B cell (primary cell): ENCODE data around the gene E2F7. TPM values are rescaled to one million over a fixed set of nuclear protein-coding genes. Genes with fewer than 3 reads are reported as not detected.

Source experiments
- ATAC-seq: fragments of 200-7000 bp; cut with Tn5 transposase; one replicate; pipeline ENCODE4 v1.10.0; 2021; ENCODE audit warnings: low read depth, mild to moderate bottlenecking, moderate number of reproducible peaks, moderate library complexity
- CTCF ChIA-PET: fragments of 350-600 bp; sonication (Branson Sonifier 250); formaldehyde crosslinking; loops from one replicate; lab custom pipeline; 2021; ENCODE audit warnings: antibody characterized with exemption, inconsistent platforms; lab: Charles Lee
- POLR2A ChIA-PET: fragments of 350-600 bp; sonication (Branson Sonifier 250); formaldehyde crosslinking; loops from one replicate; lab custom pipeline; 2021; ENCODE audit warnings: antibody characterized with exemption; lab: Charles Lee
- DNase-seq: peaks from one replicate; pipeline ENCODE4 v3.0.0; 2013
- H2AFZ ChIP-seq: 2 replicates; pipeline ENCODE4 v1.6.1; 2012; ENCODE audit warnings: mild to moderate bottlenecking, low read depth, low read length; ENCODE audit not compliant: insufficient read depth, poor library complexity, severe bottlenecking
- H3K27ac ChIP-seq, 2 donors: 1 replicate in 1 of 2; 2 replicates in 1 of 2; pipeline ENCODE4 v1.5.1; 2012 to 2013; ENCODE audit warnings: low read length in 2 of 2, mild to moderate bottlenecking in 2 of 2, moderate library complexity in 1 of 2
- H3K27me3 ChIP-seq, 4 experiments: fragments of 200-600 bp in 1 of 4; sonication (generic) in 1 of 4; replicated peaks in 1 of 4; 1 replicate in 2 of 4; 2 replicates in 2 of 4; pipeline versions ENCODE4 v1.6.1 to v1.7.0; 2013 to 2016; ENCODE audit warnings: low read length in 3 of 4, mild to moderate bottlenecking in 2 of 4, mixed read lengths in 1 of 4, moderate library complexity in 1 of 4; ENCODE audit not compliant: insufficient read depth in 4 of 4, control insufficient read depth in 3 of 4; ENCODE audit errors: control extremely low read depth in 1 of 4
- H3K36me3 ChIP-seq, 2 experiments: replicated peaks in 1 of 2; 1 replicate in 1 of 2; 2 replicates in 1 of 2; pipeline versions ENCODE4 v1.6.1 to v1.7.1; 2013; ENCODE audit warnings: low read length in 1 of 2; ENCODE audit not compliant: insufficient read depth in 2 of 2, control insufficient read depth in 1 of 2; ENCODE audit errors: control extremely low read depth in 1 of 2, extremely low read depth in 1 of 2
- H3K4me1 ChIP-seq, 2 donors: fragments of 200-600 bp in 1 of 2; sonication (generic) in 1 of 2; 1 replicate in 1 of 2; 2 replicates in 1 of 2; pipeline versions ENCODE4 v1.5.1 to v1.6.1; 2013 to 2017; ENCODE audit warnings: low read length in 2 of 2; ENCODE audit not compliant: control insufficient read depth in 2 of 2, insufficient read depth in 2 of 2
- H3K4me2 ChIP-seq: replicated peaks from 2 replicates; pipeline ENCODE3; 2012; ENCODE audit warnings: mild to moderate bottlenecking, low read depth, low read length; ENCODE audit not compliant: poor library complexity, severe bottlenecking
- H3K4me3 ChIP-seq, 5 experiments: fragments of 200-600 bp in 1 of 5; sonication (generic) in 1 of 5; 1 replicate in 3 of 5; 2 replicates in 2 of 5; pipeline versions ENCODE4 v1.5.1 to v1.7.0; 2011 to 2016; ENCODE audit warnings: low read length in 4 of 5, mild to moderate bottlenecking in 4 of 5, low read depth in 2 of 5, control low read depth in 1 of 5, moderate library complexity in 1 of 5; ENCODE audit not compliant: insufficient read depth in 1 of 5; ENCODE audit errors: control extremely low read depth in 1 of 5, extremely low read depth in 1 of 5
- H3K79me2 ChIP-seq: fragments of 200-600 bp; sonication (generic); one replicate; pipeline ENCODE4 v1.6.0; 2016; ENCODE audit warnings: low read length; ENCODE audit not compliant: control insufficient read depth, insufficient read depth
- H3K9ac ChIP-seq: fragments of 200-600 bp; sonication (generic); 2 replicates; pipeline ENCODE4 v1.6.1; 2017; ENCODE audit warnings: mild to moderate bottlenecking, low read length, moderate library complexity
- H3K9me3 ChIP-seq, 3 donors: one replicate each; pipeline versions ENCODE4 v1.6.1 to v1.7.1; 2013; ENCODE audit warnings: low read length in 2 of 3; ENCODE audit not compliant: control insufficient read depth in 2 of 3, insufficient read depth in 1 of 3; ENCODE audit errors: control extremely low read depth in 1 of 3
- H4K20me1 ChIP-seq: 2 replicates; pipeline ENCODE4 v1.6.0; 2012; ENCODE audit warnings: mild to moderate bottlenecking, low read length; ENCODE audit not compliant: insufficient read depth, control insufficient read depth, poor library complexity, severe bottlenecking
- H3K27ac Mint-ChIP-seq: one replicate; pipeline ENCODE4 v1.8.0; 2021; ENCODE audit warnings: mixed read lengths
- H3K27me3 Mint-ChIP-seq: one replicate; pipeline ENCODE4 v1.8.0; 2021; ENCODE audit warnings: mixed read lengths
- H3K4me1 Mint-ChIP-seq: one replicate; pipeline ENCODE4 v1.8.0; 2021; ENCODE audit warnings: mixed read lengths
- H3K4me3 Mint-ChIP-seq: one replicate; pipeline ENCODE4 v1.8.0; 2021; ENCODE audit warnings: mixed read lengths
- H3K9me3 Mint-ChIP-seq: one replicate; pipeline ENCODE4 v1.8.0; 2022; ENCODE audit warnings: mixed read lengths; ENCODE audit not compliant: insufficient read depth
- EZH2 ChIP-seq: IDR thresholded peaks from 2 replicates; pipeline ENCODE4 v1.6.1; 2012; ENCODE audit warnings: borderline replicate concordance, low read depth, mild to moderate bottlenecking, moderate library complexity, low read length; ENCODE audit not compliant: insufficient read depth, poor library complexity, severe bottlenecking
- WGBS: methylation state at CpG from one replicate; pipeline ENCODE4 v1.1.5; 2013; ENCODE audit warnings: missing lambda C conversion rate; ENCODE audit not compliant: insufficient coverage; 5-methylcytosine and 5-hydroxymethylcytosine counted together
- intact Hi-C: fragments of 100-400 bp; cut with micrococcal nuclease; formaldehyde crosslinking; loops from one replicate; pipeline ENCODE4 v1.10.0; 2022
- polyA plus RNA-seq: library from polyadenylated mRNA; depleted of rRNA; stranded (reverse); fragments of >200 nt; gene quantifications from 2 replicates; pipeline ENCODE4 v1.2.3, GENCODE V29; 2012
- total RNA-seq, 2 donors: library from RNA; stranded (reverse); fragments of 120-200 nt in 1 of 2; gene quantifications; 1 replicate in 1 of 2; 2 replicates in 1 of 2; pipeline versions ENCODE4 v1.2.3 to v1.2.4, GENCODE V29; 2013 to 2022
- TF ChIP-seq, protein P1 (sequence below): fragments of 200-600 bp; IDR thresholded peaks from one replicate; pipeline ENCODE4 v1.8.0; 2022; ENCODE audit warnings: antibody characterized with exemption, mild to moderate bottlenecking

E2F7 gene
- total and polyA plus RNA-seq, 2 donors (not counting 1 experiment from before 2014, with no cell fraction given) = 0.15 to 0.42 TPM

DNA sequence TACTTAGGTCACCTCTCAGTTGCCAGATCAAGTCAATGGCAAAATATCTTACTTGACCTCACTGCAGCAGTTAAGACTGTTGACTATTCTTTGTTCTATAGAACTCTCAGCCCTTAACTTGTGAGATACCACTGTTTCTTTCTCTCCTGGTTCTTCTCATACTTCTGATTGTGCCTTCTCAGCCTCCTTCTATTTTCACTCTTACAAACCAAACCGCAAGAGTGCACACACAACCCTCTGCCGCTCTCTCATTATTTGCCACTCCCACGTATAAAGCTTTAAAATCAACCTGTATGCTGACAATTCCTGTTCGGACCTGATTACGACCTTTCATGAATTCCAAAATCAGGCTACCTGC is 4.5 kb downstream of the E2F7 start:
- DNase-seq (no peak), ATAC-seq (no peak)
- Mint-ChIP-seq H3K27me3 (peaks cover 10% of the 10 kb centered on the region), H3K27ac (peak overlapping the region; percentile 22), H3K4me1 (peaks cover 43% of the 10 kb centered on the region), H3K4me3 (peak overlapping the region; percentile 23), H3K9me3 (no peaks in the 10 kb centered on the region)
- Histone ChIP-seq H3K27ac (peak overlapping the region in 1 of 2 donors; percentile 3), H4K20me1 (no peaks in the 10 kb centered on the region), H3K79me2 (no peaks in the 10 kb centered on the region), H3K4me3 (peak overlapping the region in 1 of 5 experiments; percentile 38), H3K9ac (peak overlapping the region; percentile 11), H3K27me3 (peaks cover 0 to 22% (median 13%) of the 10 kb centered on the region in 4 experiments), H3K36me3 (no peaks in the 10 kb centered on the region), H3K4me2 (peak overlapping the region; percentile 55), H3K4me1 (peaks cover 28 to 42% of the 10 kb centered on the region in 2 donors), H3K9me3 (no peaks in the 10 kb centered on the region), H2AFZ (no peak overlapping the region)
- CTCF ChIA-PET = interaction anchor here (0.9 to 3.8 kb wide), 3 partner anchors 12 to 50 kb away, joined by 3 to 32 read pairs (median 3); no protein-coding TSS in a partner anchor
- POLR2A ChIA-PET = no interaction called here
- intact Hi-C loops = loop anchor here (10.0 kb wide), 2 partner anchors 296 to 1546 kb away; partner anchors contain the start of genes KRR1 and ZDHHC17
- WGBS = 62% methylated on average over 5 of the region's 5 CpGs
- TF ChIP-seq EZH2 = no peak
- TF ChIP-seq, protein P1, sequence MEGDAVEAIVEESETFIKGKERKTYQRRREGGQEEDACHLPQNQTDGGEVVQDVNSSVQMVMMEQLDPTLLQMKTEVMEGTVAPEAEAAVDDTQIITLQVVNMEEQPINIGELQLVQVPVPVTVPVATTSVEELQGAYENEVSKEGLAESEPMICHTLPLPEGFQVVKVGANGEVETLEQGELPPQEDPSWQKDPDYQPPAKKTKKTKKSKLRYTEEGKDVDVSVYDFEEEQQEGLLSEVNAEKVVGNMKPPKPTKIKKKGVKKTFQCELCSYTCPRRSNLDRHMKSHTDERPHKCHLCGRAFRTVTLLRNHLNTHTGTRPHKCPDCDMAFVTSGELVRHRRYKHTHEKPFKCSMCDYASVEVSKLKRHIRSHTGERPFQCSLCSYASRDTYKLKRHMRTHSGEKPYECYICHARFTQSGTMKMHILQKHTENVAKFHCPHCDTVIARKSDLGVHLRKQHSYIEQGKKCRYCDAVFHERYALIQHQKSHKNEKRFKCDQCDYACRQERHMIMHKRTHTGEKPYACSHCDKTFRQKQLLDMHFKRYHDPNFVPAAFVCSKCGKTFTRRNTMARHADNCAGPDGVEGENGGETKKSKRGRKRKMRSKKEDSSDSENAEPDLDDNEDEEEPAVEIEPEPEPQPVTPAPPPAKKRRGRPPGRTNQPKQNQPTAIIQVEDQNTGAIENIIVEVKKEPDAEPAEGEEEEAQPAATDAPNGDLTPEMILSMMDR = no peak

DNA sequence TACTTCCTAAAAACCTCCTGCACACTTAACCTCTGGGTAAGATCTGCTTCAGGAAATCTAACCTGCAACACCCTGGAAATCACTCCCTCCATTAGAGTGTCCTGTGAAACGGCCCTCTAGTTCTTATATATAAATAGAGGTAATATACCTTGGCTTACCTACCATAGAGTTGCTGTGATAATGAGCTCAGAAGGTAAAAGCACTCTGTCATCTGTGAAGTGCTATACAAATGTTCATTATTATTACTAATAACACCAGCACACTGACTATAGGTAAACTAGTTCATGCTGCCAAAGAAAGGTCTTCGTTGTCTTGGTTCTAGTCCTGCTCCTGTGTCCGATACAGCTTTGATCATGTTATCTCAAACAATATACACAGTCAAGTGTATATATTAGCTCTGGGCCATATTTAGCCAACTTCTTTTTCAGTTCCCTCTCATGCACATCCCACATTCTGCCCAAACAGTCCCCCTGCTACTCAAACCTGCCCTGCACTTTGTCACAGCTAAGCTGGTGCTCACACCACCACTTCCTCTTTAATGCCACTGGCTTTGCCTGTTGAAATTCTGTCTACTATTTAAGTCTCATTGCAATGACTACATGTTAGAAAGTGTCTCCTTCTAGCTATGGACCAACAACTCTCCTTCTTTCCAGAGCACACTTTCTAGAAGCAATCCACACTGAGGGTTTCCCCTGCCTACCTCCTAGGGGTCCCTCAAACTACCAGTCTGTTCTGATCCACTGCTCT is 5.1 kb downstream of the E2F7 start:
- no peaks in the 10 kb centered on the region for H3K79me2 ChIP-seq

More for the DNA sequence above, 5.1 kb downstream of the E2F7 start:
- ChIA-PET CTCF (interaction anchor here (1.1 to 3.8 kb wide), 2 partner anchors 11 to 49 kb away, joined by 3 to 32 read pairs; no protein-coding TSS in a partner anchor), POLR2A (no interaction called here)
- Mint-ChIP-seq H3K27ac (peak overlapping the region; percentile 22), H3K27me3 (peaks cover 10% of the 10 kb centered on the region), H3K9me3 (no peaks in the 10 kb centered on the region), H3K4me1 (peaks cover 42% of the 10 kb centered on the region), H3K4me3 (peak overlapping the region; percentile 23)
- DNase-seq (peak; percentile 69), ATAC-seq (peak; percentile 75)
- peak overlapping the region in 1 of 5 experiments; percentile 38 for H3K4me3 ChIP-seq
- WGBS = 23% methylated on average over 2 of the region's 3 CpGs
- no peaks in the 10 kb centered on the region for H4K20me1 ChIP-seq
- H3K27me3 ChIP-seq = peaks cover 0 to 22% (median 13%) of the 10 kb centered on the region in 4 experiments
- H3K4me2 ChIP-seq = peak overlapping the region; percentile 55
- peak overlapping the region; percentile 26 for H2AFZ ChIP-seq
- H3K36me3 ChIP-seq = no peaks in the 10 kb centered on the region
- H3K27ac ChIP-seq = peak overlapping the region; percentile 3 to 12
- H3K4me1 ChIP-seq = peaks cover 28 to 41% of the 10 kb centered on the region in 2 donors
- TF ChIP-seq EZH2 = no peak
- TF ChIP-seq, protein P1 = no peak
- H3K9ac ChIP-seq = peak overlapping the region; percentile 11
- intact Hi-C loops = loop anchor here (10.0 kb wide), 2 partner anchors 296 to 1546 kb away; partner anchors contain the start of genes KRR1 and ZDHHC17
- H3K9me3 ChIP-seq = no peaks in the 10 kb centered on the region
